Kidney epithelial cell (primary cell): Measurements from ENCODE around the gene EPN2. TPM values are rescaled to one million over a fixed set of nuclear protein-coding genes. Genes with fewer than 3 reads are reported as not detected.
A peak's percentile ranks its signal among the peaks of the same experiment; 100 is the strongest.

ENCODE experiments used
- DNase-seq: peaks from one replicate; pipeline ENCODE4 v3.0.0-alpha.2; 2010; ENCODE audit warnings: low read depth
- H3K27me3 ChIP-seq: 2 replicates; pipeline ENCODE4 v1.6.0; 2011; ENCODE audit warnings: low read length; ENCODE audit not compliant: control insufficient read depth, insufficient read depth
- H3K36me3 ChIP-seq: 2 replicates; pipeline ENCODE4 v1.5.1; 2011; ENCODE audit warnings: low read length; ENCODE audit not compliant: control insufficient read depth, insufficient read depth
- H3K4me3 ChIP-seq: 2 replicates; pipeline ENCODE4 v1.5.1; 2011; ENCODE audit warnings: low read depth, mild to moderate bottlenecking, control low read depth, low read length
- CTCF ChIP-seq: IDR thresholded peaks from 2 replicates; pipeline ENCODE4 v1.5.1; 2011; ENCODE audit warnings: mild to moderate bottlenecking, moderate library complexity, low read length, control low read depth, inconsistent platforms; ENCODE audit not compliant: insufficient read depth, poor library complexity, severe bottlenecking
- total RNA-seq: library from RNA; depleted of rRNA; stranded (reverse); fragments of >200 nt; gene quantifications from 2 replicates; pipeline ENCODE4 v1.2.3, GENCODE V29; 2015

EPN2 gene
- total RNA-seq, 1 donor from 2014 or later: 13.7 TPM

- TF ChIP-seq CTCF: no peak
- Histone ChIP-seq H3K27me3 (no peaks in the 10 kb centered on the region), H3K4me3 (no peak overlapping the region), H3K36me3 (no peaks in the 10 kb centered on the region)
- no peak for DNase-seq
These were observed 98.9 kb downstream of the EPN2 start for GRCh38 chr17:19335951-19336631.

- TF ChIP-seq CTCF: no peak
- Histone ChIP-seq H3K36me3 (no peaks in the 10 kb centered on the region), H3K27me3 (no peaks in the 10 kb centered on the region), H3K4me3 (no peak overlapping the region)
- DNase-seq: no peak
These were observed 100.0 kb downstream of the EPN2 start for GRCh38 chr17:19336938-19337711.

GRCh38 chr17:19337712-19338023 is 100.5 kb downstream of the EPN2 start:
- no peaks in the 10 kb centered on the region for H3K27me3 ChIP-seq
- no peak for DNase-seq
- no peak for TF ChIP-seq CTCF
- H3K4me3 ChIP-seq: no peak overlapping the region
- no peaks in the 10 kb centered on the region for H3K36me3 ChIP-seq

GRCh38 chr17:19338031-19338990 is 101.1 kb downstream of the EPN2 start:
- TF ChIP-seq CTCF: peak; percentile 78
- Histone ChIP-seq H3K27me3 (no peaks in the 10 kb centered on the region), H3K4me3 (no peak overlapping the region), H3K36me3 (no peaks in the 10 kb centered on the region)
- no peak for DNase-seq

GRCh38 chr17:19339341-19339815 is 102.2 kb downstream of the EPN2 start:
- Histone ChIP-seq H3K36me3 (no peaks in the 10 kb centered on the region), H3K4me3 (no peak overlapping the region), H3K27me3 (no peaks in the 10 kb centered on the region)
- no peak for DNase-seq
- no peak for TF ChIP-seq CTCF
